Duodenal mucosa (tissue), 2 donors: Measurements from ENCODE around the gene PNMA8B.
"Not testable (repeated sequence)": the region's sequence is repeated elsewhere in the genome, so short reads cannot be mapped to it uniquely, and the experiment has no call there.

ENCODE experiments used
- H3K27ac ChIP-seq: one replicate; pipeline ENCODE4 v1.7.0; 2013; ENCODE audit warnings: low read depth, low read length
- H3K27me3 ChIP-seq, 2 donors: one replicate each; pipeline ENCODE4 v1.7.0; 2013; ENCODE audit warnings: low read length in 2 of 2, control low read depth in 1 of 2; ENCODE audit not compliant: insufficient read depth in 2 of 2, control insufficient read depth in 1 of 2
- H3K36me3 ChIP-seq, 2 donors: one replicate each; pipeline ENCODE4 v1.7.0; 2013; ENCODE audit warnings: low read length in 2 of 2, control low read depth in 1 of 2; ENCODE audit not compliant: insufficient read depth in 2 of 2, control insufficient read depth in 1 of 2
- H3K4me1 ChIP-seq, 2 donors: one replicate each; pipeline ENCODE4 v1.7.0; 2013; ENCODE audit warnings: low read length in 2 of 2, control low read depth in 1 of 2; ENCODE audit not compliant: insufficient read depth in 2 of 2, control insufficient read depth in 1 of 2
- H3K4me3 ChIP-seq, 2 donors: one replicate each; pipeline ENCODE4 v1.7.0; 2013; ENCODE audit warnings: low read length in 2 of 2, low read depth in 1 of 2
- H3K9ac ChIP-seq, 2 donors: one replicate each; pipeline ENCODE4 v1.7.0; 2013; ENCODE audit warnings: low read length in 2 of 2, low read depth in 1 of 2
- H3K9me3 ChIP-seq, 2 donors: one replicate each; pipeline ENCODE4 v1.7.0; 2013; ENCODE audit warnings: low read length in 2 of 2, control low read depth in 1 of 2; ENCODE audit not compliant: control insufficient read depth in 1 of 2

The PNMA8B gene

DNA sequence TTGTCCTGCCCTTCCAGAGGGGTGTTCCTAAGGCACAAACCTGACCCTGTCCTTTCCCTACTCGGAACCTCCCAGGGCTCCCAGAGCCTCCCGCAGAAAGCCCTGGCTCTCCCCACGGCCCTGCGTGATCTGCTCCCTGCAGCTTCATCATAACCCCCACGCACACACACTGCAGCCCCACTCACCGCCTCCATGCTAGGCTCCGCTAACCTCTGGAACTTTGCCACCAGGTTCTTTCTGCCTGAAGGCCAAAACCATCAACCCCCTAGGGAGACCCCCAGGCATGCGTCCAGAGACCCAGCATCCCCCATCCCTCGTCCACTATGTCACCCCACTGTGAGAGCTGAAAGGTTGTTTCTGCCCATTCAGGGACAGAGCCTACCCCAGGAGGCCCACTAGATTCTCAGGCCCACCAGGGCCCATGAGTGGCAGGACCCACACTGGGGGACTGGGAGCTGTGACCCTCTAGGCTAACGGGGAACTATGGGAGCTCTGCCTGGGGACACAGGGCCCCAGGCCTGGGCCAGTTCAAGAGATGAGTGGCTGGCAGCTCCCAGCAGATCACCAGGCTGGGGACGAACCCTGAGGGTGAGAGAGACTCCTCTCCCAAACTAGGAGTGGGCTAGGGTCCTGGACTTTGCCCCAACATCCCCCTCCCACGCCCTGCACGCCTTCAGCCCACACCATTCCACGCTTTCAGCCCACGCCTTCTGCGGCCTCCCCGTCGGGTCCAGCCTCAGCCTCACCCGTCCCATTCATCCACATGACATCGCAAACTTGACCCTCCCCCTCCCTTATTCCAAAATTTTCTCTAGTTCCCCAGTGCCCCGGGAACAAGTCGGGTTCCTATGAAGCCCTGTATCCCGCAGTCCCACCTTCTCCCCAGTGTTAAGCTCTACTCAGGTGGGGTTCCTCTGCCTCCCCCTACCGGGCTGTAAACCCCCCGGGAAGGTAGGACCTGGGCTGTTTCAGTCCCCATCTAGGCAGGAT, 33.2 kb upstream of the PNMA8B start:
- no peak overlapping the region for H3K4me3 ChIP-seq
- H3K9ac ChIP-seq = no peak overlapping the region
- no peak overlapping the region for H3K27ac ChIP-seq
- H3K36me3 ChIP-seq = no peaks in the 10 kb centered on the region
- H3K27me3 ChIP-seq = no peaks in the 10 kb centered on the region
- no peaks in the 10 kb centered on the region for H3K9me3 ChIP-seq
- H3K4me1 ChIP-seq = peaks cover 0 to 5% of the 10 kb centered on the region in 2 donors

GRCh38 chr19:46526801-46527200, 31.1 kb upstream of the PNMA8B start:
- H3K4me3 ChIP-seq, H3K27ac ChIP-seq, H3K36me3 ChIP-seq, H3K27me3 ChIP-seq, H3K4me1 ChIP-seq, H3K9ac ChIP-seq, H3K9me3 ChIP-seq: not testable (repeated sequence)

GRCh38 chr19:46524308-46524707, 28.6 kb upstream of the PNMA8B start:
- Histone ChIP-seq H3K27ac (no peak overlapping the region), H3K9ac (no peak overlapping the region), H3K9me3 (no peaks in the 10 kb centered on the region), H3K4me3 (no peak overlapping the region), H3K36me3 (no peaks in the 10 kb centered on the region), H3K27me3 (no peaks in the 10 kb centered on the region), H3K4me1 (peaks cover 0 to 2% of the 10 kb centered on the region in 2 donors)

DNA sequence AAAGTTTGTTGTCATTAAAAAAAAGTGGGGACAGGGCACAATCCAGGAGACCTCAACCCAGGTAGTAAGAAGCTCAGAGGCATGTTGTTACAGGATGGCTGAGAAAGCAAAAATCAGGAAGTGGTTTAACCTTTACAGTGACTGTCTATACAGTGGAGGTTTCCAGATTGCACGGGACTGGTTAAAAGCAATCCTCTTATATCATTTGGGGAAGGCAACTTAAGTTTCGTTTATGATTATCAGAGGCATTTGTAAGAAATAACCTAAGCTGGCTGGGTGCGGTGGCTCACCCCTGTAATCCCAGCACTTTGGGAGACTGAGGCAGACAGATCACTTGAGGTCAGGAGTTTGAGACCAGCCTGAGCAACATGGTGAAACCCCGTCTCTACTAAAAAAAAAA, 27.3 kb upstream of the PNMA8B start:
- H3K9me3 ChIP-seq, H3K4me3 ChIP-seq, H3K36me3 ChIP-seq, H3K27ac ChIP-seq, H3K9ac ChIP-seq, H3K27me3 ChIP-seq, H3K4me1 ChIP-seq: not testable (repeated sequence)

- Histone ChIP-seq H3K4me1 (peaks cover 0 to 2% of the 10 kb centered on the region in 2 donors), H3K9ac (no peak overlapping the region), H3K9me3 (no peaks in the 10 kb centered on the region), H3K36me3 (no peaks in the 10 kb centered on the region), H3K4me3 (no peak overlapping the region), H3K27ac (no peak overlapping the region), H3K27me3 (no peaks in the 10 kb centered on the region)
Observed at GRCh38 chr19:46521241-46521868, 25.7 kb upstream of the PNMA8B start.

DNA sequence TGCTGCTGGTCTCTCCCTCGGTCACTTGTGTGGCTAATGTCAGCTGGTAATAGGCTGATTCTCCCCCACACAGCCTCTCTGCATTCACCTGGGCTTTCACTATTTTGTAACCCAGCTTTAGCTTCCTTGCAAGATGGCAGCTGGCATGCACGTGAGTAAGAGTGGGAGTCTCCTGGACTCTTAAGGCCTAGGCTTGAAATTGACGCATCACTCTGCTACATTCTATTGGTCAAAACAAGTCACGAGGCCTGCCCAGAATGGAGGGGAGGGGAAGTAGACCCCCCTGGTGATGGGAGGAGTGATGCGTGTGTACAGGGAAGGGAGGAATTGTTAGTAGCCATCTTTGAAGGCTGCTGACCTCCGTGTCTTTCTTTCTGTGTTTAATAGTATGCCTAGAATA, 24.9 kb upstream of the PNMA8B start:
- H3K27ac ChIP-seq = no peak overlapping the region
- no peak overlapping the region for H3K9ac ChIP-seq
- H3K4me1 ChIP-seq = peaks cover 0 to 2% of the 10 kb centered on the region in 2 donors
- no peaks in the 10 kb centered on the region for H3K9me3 ChIP-seq
- no peaks in the 10 kb centered on the region for H3K27me3 ChIP-seq
- no peak overlapping the region for H3K4me3 ChIP-seq
- no peaks in the 10 kb centered on the region for H3K36me3 ChIP-seq

DNA sequence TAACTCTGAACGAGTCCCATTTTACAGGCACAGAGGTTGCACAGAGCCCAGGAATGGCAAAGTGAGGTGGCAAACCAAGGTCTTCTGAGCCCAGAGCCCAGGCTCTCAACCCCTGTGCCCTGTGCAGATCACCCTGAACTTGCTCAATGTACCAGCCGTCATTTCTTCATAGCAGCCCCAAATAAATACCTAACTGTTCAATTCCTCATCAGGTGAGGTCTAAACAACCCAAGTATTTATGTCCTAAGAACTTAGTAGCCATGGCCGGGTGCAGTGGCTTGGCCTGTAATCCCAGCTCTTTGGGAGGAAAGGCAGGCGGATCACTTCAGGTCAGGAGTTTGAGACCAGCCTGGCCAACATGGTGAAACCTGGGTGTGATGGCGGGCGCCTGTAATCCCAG, 21.8 kb upstream of the PNMA8B start:
- Histone ChIP-seq H3K9me3 (no peaks in the 10 kb centered on the region), H3K4me1 (no peaks in the 10 kb centered on the region), H3K27me3 (no peaks in the 10 kb centered on the region), H3K36me3 (no peaks in the 10 kb centered on the region), H3K27ac (no peak overlapping the region), H3K9ac (no peak overlapping the region), H3K4me3 (no peak overlapping the region)

GRCh38 chr19:46515879-46516350, 20.2 kb upstream of the PNMA8B start:
- H3K4me1 ChIP-seq = no peaks in the 10 kb centered on the region
- H3K9ac ChIP-seq = no peak overlapping the region
- no peaks in the 10 kb centered on the region for H3K36me3 ChIP-seq
- H3K9me3 ChIP-seq = no peaks in the 10 kb centered on the region
- H3K27me3 ChIP-seq = no peaks in the 10 kb centered on the region
- no peak overlapping the region for H3K4me3 ChIP-seq
- H3K27ac ChIP-seq = no peak overlapping the region

DNA sequence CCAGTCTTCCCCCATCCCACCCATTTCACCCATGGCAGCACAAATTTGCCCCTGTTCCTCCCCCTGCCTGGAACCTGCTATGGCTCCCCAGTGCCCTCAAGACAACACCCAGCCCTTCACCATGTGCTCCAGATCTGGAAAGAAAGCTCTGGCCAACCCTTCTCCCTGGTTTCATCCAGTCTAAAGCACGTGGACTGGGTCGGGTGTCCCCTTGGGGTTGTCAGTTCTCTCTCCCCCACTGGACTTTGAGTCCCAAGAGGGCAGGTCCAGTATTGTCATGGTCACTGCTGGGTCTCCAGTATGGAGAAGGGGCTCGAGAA, 19.6 kb upstream of the PNMA8B start:
- Histone ChIP-seq H3K36me3 (no peaks in the 10 kb centered on the region), H3K27ac (no peak overlapping the region), H3K27me3 (no peaks in the 10 kb centered on the region), H3K9me3 (no peaks in the 10 kb centered on the region), H3K4me3 (no peak overlapping the region), H3K4me1 (no peaks in the 10 kb centered on the region), H3K9ac (no peak overlapping the region)

GRCh38 chr19:46514589-46515289, 19.1 kb upstream of the PNMA8B start:
- no peaks in the 10 kb centered on the region for H3K36me3 ChIP-seq
- no peaks in the 10 kb centered on the region for H3K9me3 ChIP-seq
- no peaks in the 10 kb centered on the region for H3K4me1 ChIP-seq
- H3K27me3 ChIP-seq = no peaks in the 10 kb centered on the region
- H3K4me3 ChIP-seq = no peak overlapping the region
- H3K9ac ChIP-seq = no peak overlapping the region
- no peak overlapping the region for H3K27ac ChIP-seq
